Caco-2 (cell line): ENCODE results near the gene AUTS2. TPM values are rescaled to one million over a fixed set of nuclear protein-coding genes. Genes with fewer than 3 reads are reported as not detected.

Source experiments
- BruUV-seq: library from RNA; stranded (reverse); fragments of 400-500 nt; replicated peaks from 2 replicates; lab custom pipeline; 2021; lab: Mats Ljungman, UMichigan
- CTCF ChIA-PET: fragments of 300-600 bp; sonication (Branson Sonifier 250); formaldehyde crosslinking; loops from one replicate; lab custom pipeline; 2022; ENCODE audit warnings: antibody characterized with exemption; lab: Charles Lee
- POLR2A ChIA-PET: fragments of 300-600 bp; sonication (Branson Sonifier 250); formaldehyde crosslinking; loops from one replicate; lab custom pipeline; 2022; ENCODE audit warnings: antibody characterized with exemption; lab: Charles Lee
- DNase-seq, 2 experiments: peaks; one replicate each; pipeline versions ENCODE4 v3.0.0 to v3.0.0-alpha.2; 2020 to 2022
- H3K27me3 ChIP-seq: replicated peaks from 2 replicates; pipeline ENCODE4 v1.6.0; 2011; ENCODE audit warnings: low read length; ENCODE audit not compliant: control insufficient read depth, insufficient read depth
- H3K36me3 ChIP-seq: 2 replicates; pipeline ENCODE4 v1.5.1; 2011; ENCODE audit warnings: low read length; ENCODE audit not compliant: control insufficient read depth, insufficient read depth
- H3K4me1 ChIP-seq: fragments of 250-450 bp; sonication (Bioruptor Pico); 2 replicates; pipeline ENCODE4 v1.5.1; 2020; ENCODE audit warnings: mild to moderate bottlenecking
- H3K4me3 ChIP-seq: 2 replicates; pipeline ENCODE4 v1.5.1; 2011; ENCODE audit warnings: low read depth, mild to moderate bottlenecking, control low read depth, low read length
- H3K9me3 ChIP-seq: fragments of 250-450 bp; sonication (Bioruptor Pico); 2 replicates; pipeline ENCODE4 v1.5.1; 2020; ENCODE audit warnings: mild to moderate bottlenecking, moderate library complexity
- H3K27ac Mint-ChIP-seq: one replicate; pipeline ENCODE4 v1.8.0; 2022; ENCODE audit warnings: mixed read lengths; ENCODE audit not compliant: unreplicated experiment
- H3K27me3 Mint-ChIP-seq: one replicate; pipeline ENCODE4 v1.8.0; 2022; ENCODE audit warnings: mixed read lengths; ENCODE audit not compliant: insufficient read depth, unreplicated experiment
- H3K36me3 Mint-ChIP-seq: one replicate; pipeline ENCODE4 v1.8.0; 2022; ENCODE audit warnings: mild to moderate bottlenecking, mixed read lengths; ENCODE audit not compliant: insufficient read depth, unreplicated experiment
- H3K4me1 Mint-ChIP-seq: one replicate; pipeline ENCODE4 v1.8.0; 2022; ENCODE audit warnings: low read depth, mixed read lengths; ENCODE audit not compliant: unreplicated experiment
- H3K4me3 Mint-ChIP-seq: one replicate; pipeline ENCODE4 v1.8.0; 2022; ENCODE audit warnings: mild to moderate bottlenecking, moderate library complexity, mixed read lengths; ENCODE audit not compliant: unreplicated experiment
- H3K9me3 Mint-ChIP-seq: one replicate; pipeline ENCODE4 v1.8.0; 2022; ENCODE audit warnings: mixed read lengths; ENCODE audit not compliant: unreplicated experiment
- CTCF ChIP-seq, 2 experiments: fragments of 200-600 bp in 1 of 2; IDR thresholded peaks; 1 replicate in 1 of 2; 2 replicates in 1 of 2; pipeline versions ENCODE4 v1.5.1 to v1.8.0; 2011 to 2022; ENCODE audit warnings: antibody characterized with exemption in 1 of 2, control low read depth in 1 of 2, inconsistent platforms in 1 of 2, low read depth in 1 of 2, low read length in 1 of 2, mild to moderate bottlenecking in 1 of 2, moderate library complexity in 1 of 2; ENCODE audit not compliant: insufficient read depth in 1 of 2, severe bottlenecking in 1 of 2, unreplicated experiment in 1 of 2
- intact Hi-C: fragments of 100-400 bp; cut with micrococcal nuclease; formaldehyde crosslinking; loops from one replicate; pipeline ENCODE4 v1.10.0; 2022; ENCODE audit not compliant: unreplicated experiment
- total RNA-seq: library from RNA; stranded (reverse); gene quantifications from 2 replicates; pipeline ENCODE4 v1.2.3, GENCODE V29; 2022

The AUTS2 gene
- total RNA-seq, 1 experiment from 2014 or later: 37.1 TPM

- intact Hi-C loops: no loop called here
- no peaks in the 10 kb centered on the region for H3K27me3 Mint-ChIP-seq
- H3K9me3 Mint-ChIP-seq: peaks cover 7% of the 10 kb centered on the region
- DNase-seq: no peak
- ChIA-PET POLR2A (no interaction called here), CTCF (interaction anchor here (0.6 kb wide), 1 partner anchor 145 kb away, joined by 4 read pairs; no protein-coding TSS in a partner anchor)
- BruUV-seq: no TSS peak
- H3K27ac Mint-ChIP-seq: peak overlapping the region; percentile 51
- H3K4me1 Mint-ChIP-seq: peaks cover 16% of the 10 kb centered on the region
- no peaks in the 10 kb centered on the region for H3K27me3 ChIP-seq
- H3K4me3 Mint-ChIP-seq: peak overlapping the region; percentile 40
- H3K4me1 ChIP-seq: peaks cover 27% of the 10 kb centered on the region
- no peak for TF ChIP-seq CTCF (IDR thresholded peaks at IDR 0.05; ENCODE audit: insufficient read depth in 1 of 2, low read depth in 1 of 2, low read length in 1 of 2, severe bottlenecking in 1 of 2, unreplicated experiment in 1 of 2)
- H3K36me3 Mint-ChIP-seq: peaks cover 16% of the 10 kb centered on the region
- no peaks in the 10 kb centered on the region; the same call in 1 of the 2 replicates for H3K36me3 ChIP-seq
- no peak overlapping the region for H3K4me3 ChIP-seq
- H3K9me3 ChIP-seq: peaks cover 6% of the 10 kb centered on the region; the same call in 1 of the 2 replicates
These were observed 1112.4 kb downstream of the AUTS2 start for GRCh38 chr7:70710651-70711050.

- Mint-ChIP-seq H3K4me1 (peaks cover 16% of the 10 kb centered on the region), H3K27me3 (no peaks in the 10 kb centered on the region), H3K27ac (no peak overlapping the region), H3K4me3 (no peak overlapping the region), H3K36me3 (peaks cover 16% of the 10 kb centered on the region), H3K9me3 (peaks cover 7% of the 10 kb centered on the region)
- no peak overlapping the region for H3K4me3 ChIP-seq
- CTCF ChIA-PET: no interaction called here
- H3K9me3 ChIP-seq: peaks cover 6% of the 10 kb centered on the region; the same call in 1 of the 2 replicates
- peaks cover 27% of the 10 kb centered on the region for H3K4me1 ChIP-seq
- BruUV-seq: no TSS peak
- no peak for DNase-seq
- H3K27me3 ChIP-seq: no peaks in the 10 kb centered on the region
- POLR2A ChIA-PET: no interaction called here
- no peak for TF ChIP-seq CTCF (IDR thresholded peaks at IDR 0.05; ENCODE audit: insufficient read depth in 1 of 2, low read depth in 1 of 2, low read length in 1 of 2, severe bottlenecking in 1 of 2, unreplicated experiment in 1 of 2)
- H3K36me3 ChIP-seq: no peaks in the 10 kb centered on the region; the same call in 1 of the 2 replicates
- intact Hi-C loops: no loop called here
These were observed 1113.2 kb downstream of the AUTS2 start for GRCh38 chr7:70711452-70711851.

- no peak for TF ChIP-seq CTCF (IDR thresholded peaks at IDR 0.05; ENCODE audit: insufficient read depth in 1 of 2, low read depth in 1 of 2, low read length in 1 of 2, severe bottlenecking in 1 of 2, unreplicated experiment in 1 of 2)
- Mint-ChIP-seq H3K36me3 (peaks cover 16% of the 10 kb centered on the region), H3K9me3 (peaks cover 7% of the 10 kb centered on the region), H3K4me1 (peaks cover 16% of the 10 kb centered on the region), H3K27ac (no peak overlapping the region), H3K27me3 (no peaks in the 10 kb centered on the region), H3K4me3 (no peak overlapping the region)
- Histone ChIP-seq H3K27me3 (no peaks in the 10 kb centered on the region), H3K4me1 (peaks cover 27% of the 10 kb centered on the region), H3K4me3 (no peak overlapping the region), H3K36me3 (no peaks in the 10 kb centered on the region; the same call in none of the 2 replicates), H3K9me3 (peaks cover 6% of the 10 kb centered on the region; the same call in 1 of the 2 replicates)
- no peak for DNase-seq
- BruUV-seq: no TSS peak
- intact Hi-C loops: no loop called here
- ChIA-PET CTCF (no interaction called here), POLR2A (no interaction called here)
These were observed 1114.7 kb downstream of the AUTS2 start for GRCh38 chr7:70712942-70713341.
